Activated gamma-delta T cell treated with anti-CD3 and anti-CD28 coated beads, Interleukin-2, amount 50 U/mL, for 16 hours (primary cell): ENCODE results near the gene ERGIC2.

Experiments
- DNase-seq: peaks from one replicate; pipeline ENCODE4 v3.0.0-alpha.2; 2020; ENCODE audit warnings: low read depth

Gene ERGIC2

GRCh38 chr12:29374913-29375312 is 6.1 kb downstream of the ERGIC2 start:
- DNase-seq: no peak

- DNase-seq: no peak
Observed at GRCh38 chr12:29374012-29374411, 7.0 kb downstream of the ERGIC2 start.

- no peak for DNase-seq
Observed at GRCh38 chr12:29365091-29365490, 15.9 kb downstream of the ERGIC2 start.

- no peak for DNase-seq
Observed at GRCh38 chr12:29354954-29355353, 26.0 kb downstream of the ERGIC2 start.

- no peak for DNase-seq
Observed at GRCh38 chr12:29350080-29350479, 30.9 kb downstream of the ERGIC2 start.

GRCh38 chr12:29346769-29347421 is 34.1 kb downstream of the ERGIC2 start:
- no peak for DNase-seq

GRCh38 chr12:29343022-29343799 is 37.8 kb downstream of the ERGIC2 start:
- DNase-seq: no peak

- no peak for DNase-seq
Observed at GRCh38 chr12:29337325-29337724, 43.6 kb downstream of the ERGIC2 start.

GRCh38 chr12:29334937-29335336 is 46.0 kb downstream of the ERGIC2 start:
- DNase-seq: no peak

- no peak for DNase-seq
Observed at GRCh38 chr12:29333178-29333577, 47.8 kb downstream of the ERGIC2 start.

- DNase-seq: no peak
Observed at GRCh38 chr12:29329411-29329810, 51.6 kb downstream of the ERGIC2 start.

- no peak for DNase-seq
Observed at GRCh38 chr12:29322157-29322556, 58.8 kb downstream of the ERGIC2 start.

GRCh38 chr12:29320295-29321085 is 60.5 kb downstream of the ERGIC2 start:
- DNase-seq: no peak

GRCh38 chr12:29317556-29318363 is 63.2 kb downstream of the ERGIC2 start:
- no peak for DNase-seq

- no peak for DNase-seq
Observed at GRCh38 chr12:29316752-29317151, 64.2 kb downstream of the ERGIC2 start.

- no peak for DNase-seq
Observed at GRCh38 chr12:29314416-29314815, 66.6 kb downstream of the ERGIC2 start.

GRCh38 chr12:29310899-29311298 is 70.1 kb downstream of the ERGIC2 start:
- no peak for DNase-seq

GRCh38 chr12:29309320-29309902 is 71.6 kb downstream of the ERGIC2 start:
- DNase-seq: no peak

- no peak for DNase-seq
Observed at GRCh38 chr12:29306682-29307081, 74.3 kb downstream of the ERGIC2 start.

GRCh38 chr12:29306266-29306665 is 74.7 kb downstream of the ERGIC2 start:
- no peak for DNase-seq

- DNase-seq: no peak
Observed at GRCh38 chr12:29304388-29304787, 76.6 kb downstream of the ERGIC2 start.

GRCh38 chr12:29301114-29301513 is 79.9 kb downstream of the ERGIC2 start:
- DNase-seq: no peak
